HG03571 (cell line): ENCODE results near the gene MTFR2.
A peak's percentile ranks its signal among the peaks of the same experiment; 100 is the strongest.
"Not testable (repeated sequence)": the region's sequence is repeated elsewhere in the genome, so short reads cannot be mapped to it uniquely, and the experiment has no call there.

Experiments used
- ATAC-seq: cut with Tn5 transposase; IDR thresholded peaks from one replicate; pipeline ENCODE4 v1.9.1; 2021; ENCODE audit not compliant: unreplicated experiment

The MTFR2 gene

GRCh38 chr6:136236466-136237293 lies 13.4 kb downstream of the MTFR2 start:
- no peak for ATAC-seq

GRCh38 chr6:136235233-136235564 lies 14.9 kb downstream of the MTFR2 start:
- ATAC-seq: no peak

- ATAC-seq: no peak
Observed at GRCh38 chr6:136232701-136233100, 17.4 kb downstream of the MTFR2 start.

- ATAC-seq: no peak
Observed at GRCh38 chr6:136230219-136230853, 19.8 kb downstream of the MTFR2 start.

GRCh38 chr6:136228814-136229213 lies 21.3 kb downstream of the MTFR2 start:
- no peak for ATAC-seq

GRCh38 chr6:136226674-136227377 lies 23.3 kb downstream of the MTFR2 start:
- ATAC-seq: no peak

GRCh38 chr6:136226027-136226673 lies 24.0 kb downstream of the MTFR2 start:
- peak; percentile 85 for ATAC-seq

GRCh38 chr6:136225496-136225895 lies 24.6 kb downstream of the MTFR2 start:
- ATAC-seq: no peak

GRCh38 chr6:136224974-136225373 lies 25.1 kb downstream of the MTFR2 start:
- ATAC-seq: not testable (repeated sequence)

- ATAC-seq: no peak
Observed at GRCh38 chr6:136216503-136217401, 33.4 kb downstream of the MTFR2 start.

- ATAC-seq: no peak
Observed at GRCh38 chr6:136213853-136214252, 36.3 kb downstream of the MTFR2 start.

GRCh38 chr6:136213012-136213539 lies 37.0 kb downstream of the MTFR2 start:
- no peak for ATAC-seq

GRCh38 chr6:136212608-136213007 lies 37.5 kb downstream of the MTFR2 start:
- no peak for ATAC-seq

- ATAC-seq: no peak
Observed at GRCh38 chr6:136210398-136211165, 39.5 kb downstream of the MTFR2 start.

GRCh38 chr6:136209496-136209895 lies 40.6 kb downstream of the MTFR2 start:
- ATAC-seq: no peak

GRCh38 chr6:136208783-136209182 lies 41.3 kb downstream of the MTFR2 start:
- no peak for ATAC-seq

- ATAC-seq: no peak
Observed at GRCh38 chr6:136201732-136202131, 48.4 kb downstream of the MTFR2 start.

GRCh38 chr6:136192902-136193301 lies 57.2 kb downstream of the MTFR2 start:
- ATAC-seq: no peak

GRCh38 chr6:136191606-136192312 lies 58.4 kb downstream of the MTFR2 start:
- ATAC-seq: no peak
